Epithelial cell of proximal tubule (primary cell): Measurements from ENCODE around the gene GPATCH4. TPM values are rescaled to one million over a fixed set of nuclear protein-coding genes. Genes with fewer than 3 reads are reported as not detected.

ENCODE experiments used
- DNase-seq: peaks from one replicate; pipeline ENCODE4 v3.0.0-alpha.2; 2011; ENCODE audit warnings: low read depth
- H3K4me3 ChIP-seq: 2 replicates; pipeline ENCODE4 v1.5.1; 2011; ENCODE audit warnings: low read depth, mild to moderate bottlenecking, low read length
- CTCF ChIP-seq: conservative IDR thresholded peaks from 2 replicates; pipeline ENCODE4 v1.5.1; 2012; ENCODE audit warnings: low read depth, mild to moderate bottlenecking, low read length
- total RNA-seq: library from RNA; depleted of rRNA; stranded (reverse); fragments of >200 nt; gene quantifications from 2 replicates; pipeline ENCODE4 v1.2.3, GENCODE V29; 2015

Gene GPATCH4
- total RNA-seq = 15.9 and 22.9 TPM in 2 replicates

- DNase-seq = peak; percentile 52
- no peak for TF ChIP-seq CTCF
- peak within 1 kb of the TSS; percentile 65 for H3K4me3 ChIP-seq
These were observed at the start of gene GPATCH4 for GRCh38 chr1:156601122-156601830. Gene GPATCH4, minus strand, starts transcription at chr1:156601479.

- H3K4me3 ChIP-seq = no peak overlapping the region
- TF ChIP-seq CTCF = peak; percentile 16
- DNase-seq = no peak
These were observed 47.7 kb upstream of the GPATCH4 start for GRCh38 chr1:156648951-156649350.

DNA sequence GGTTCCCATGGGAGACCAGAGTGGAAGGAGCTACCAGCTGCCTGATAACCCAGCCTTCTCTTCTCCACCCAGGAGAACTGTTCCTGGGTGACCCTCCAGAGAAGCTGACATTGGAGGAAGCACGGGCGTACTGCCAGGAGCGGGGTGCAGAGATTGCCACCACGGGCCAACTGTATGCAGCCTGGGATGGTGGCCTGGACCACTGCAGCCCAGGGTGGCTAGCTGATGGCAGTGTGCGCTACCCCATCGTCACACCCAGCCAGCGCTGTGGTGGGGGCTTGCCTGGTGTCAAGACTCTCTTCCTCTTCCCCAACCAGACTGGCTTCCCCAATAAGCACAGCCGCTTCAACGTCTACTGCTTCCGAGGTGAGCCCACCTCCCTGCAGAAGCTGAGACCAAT, 47.2 kb upstream of the GPATCH4 start:
- no peak for DNase-seq
- no peak overlapping the region for H3K4me3 ChIP-seq
- no peak for TF ChIP-seq CTCF

DNA sequence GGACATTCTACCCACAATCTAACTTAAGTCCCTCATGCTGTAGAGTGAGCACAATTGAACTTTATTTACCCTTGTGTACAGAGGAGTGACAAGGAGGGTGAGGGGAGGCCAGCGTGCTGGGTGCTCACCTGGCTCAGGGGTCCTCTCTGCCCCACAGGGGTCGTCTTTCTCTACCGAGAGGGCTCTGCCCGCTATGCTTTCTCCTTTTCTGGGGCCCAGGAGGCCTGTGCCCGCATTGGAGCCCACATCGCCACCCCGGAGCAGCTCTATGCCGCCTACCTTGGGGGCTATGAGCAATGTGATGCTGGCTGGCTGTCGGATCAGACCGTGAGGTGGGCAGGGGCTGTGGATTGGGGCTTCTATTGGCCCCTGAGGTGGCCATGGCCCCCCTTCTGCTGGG, 46.1 kb upstream of the GPATCH4 start:
- TF ChIP-seq CTCF = no peak
- no peak overlapping the region for H3K4me3 ChIP-seq
- no peak for DNase-seq

DNA sequence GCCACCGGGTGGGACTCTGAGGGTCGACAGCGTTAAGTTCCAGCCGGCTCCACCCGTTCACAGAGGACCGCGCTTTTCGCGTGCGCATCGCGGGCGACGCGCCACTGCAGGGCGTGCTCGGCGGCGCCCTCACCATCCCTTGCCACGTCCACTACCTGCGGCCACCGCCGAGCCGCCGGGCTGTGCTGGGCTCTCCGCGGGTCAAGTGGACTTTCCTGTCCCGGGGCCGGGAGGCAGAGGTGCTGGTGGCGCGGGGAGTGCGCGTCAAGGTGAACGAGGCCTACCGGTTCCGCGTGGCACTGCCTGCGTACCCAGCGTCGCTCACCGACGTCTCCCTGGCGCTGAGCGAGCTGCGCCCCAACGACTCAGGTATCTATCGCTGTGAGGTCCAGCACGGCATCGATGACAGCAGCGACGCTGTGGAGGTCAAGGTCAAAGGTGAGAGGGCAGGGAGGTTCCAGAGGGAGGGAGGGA, 45.5 kb upstream of the GPATCH4 start:
- no peak for DNase-seq
- H3K4me3 ChIP-seq = no peak overlapping the region
- TF ChIP-seq CTCF = no peak

GRCh38 chr1:156645666-156646065, 44.4 kb upstream of the GPATCH4 start:
- DNase-seq = no peak
- no peak for TF ChIP-seq CTCF
- H3K4me3 ChIP-seq = no peak overlapping the region

GRCh38 chr1:156645056-156645455, 43.8 kb upstream of the GPATCH4 start:
- TF ChIP-seq CTCF = no peak
- no peak overlapping the region for H3K4me3 ChIP-seq
- no peak for DNase-seq
